GM12878 (cell line): ENCODE measurements around the gene CD48. TPM values are rescaled to one million over a fixed set of nuclear protein-coding genes. Genes with fewer than 3 reads are reported as not detected.

ENCODE experiments used
- ASH2L ChIP-seq: fragments of 300-600, 200-600 bp; sonication (generic); IDR thresholded peaks from 2 replicates; pipeline ENCODE4 v1.6.1; 2017; ENCODE audit warnings: low read depth, mild to moderate bottlenecking, borderline replicate concordance
- BHLHE40 ChIP-seq, 2 experiments: fragments of 450-650 bp in 1 of 2; IDR thresholded peaks; 2 replicates each; pipeline ENCODE4 v1.6.1; 2011 to 2017; ENCODE audit warnings: low read depth in 2 of 2, borderline replicate concordance in 1 of 2, improper control_type of control experiment in 1 of 2, low read length in 1 of 2, mild to moderate bottlenecking in 1 of 2
- BMI1 ChIP-seq: fragments of 450-650 bp; IDR thresholded peaks from 2 replicates; pipeline ENCODE4 v1.6.1; 2016; ENCODE audit warnings: mild to moderate bottlenecking, moderate library complexity, borderline replicate concordance
- DPF2 ChIP-seq: fragments of 450-650 bp; IDR thresholded peaks from 2 replicates; pipeline ENCODE4 v1.6.1; 2017; ENCODE audit warnings: mild to moderate bottlenecking
- HDAC6 ChIP-seq: fragments of 200-600 bp; sonication (generic); IDR thresholded peaks from one replicate; pipeline ENCODE4 v1.8.0; 2017; ENCODE audit warnings: antibody characterized with exemption; ENCODE audit not compliant: unreplicated experiment
- IRF4 ChIP-seq: IDR thresholded peaks from 2 replicates; pipeline ENCODE4 v1.6.1; 2011; ENCODE audit warnings: low read depth, low read length
- NFIC ChIP-seq: IDR thresholded peaks from 2 replicates; pipeline ENCODE4 v1.6.1; 2012; ENCODE audit warnings: low read depth, mild to moderate bottlenecking, inconsistent platforms, low read length, moderate library complexity
- NFXL1 ChIP-seq: fragments of 450-650 bp; IDR thresholded peaks from 2 replicates; pipeline ENCODE4 v1.6.1; 2017; ENCODE audit warnings: antibody characterized with exemption, mild to moderate bottlenecking, borderline replicate concordance
- NFYA ChIP-seq: IDR thresholded peaks from 2 replicates; pipeline ENCODE4 v1.6.1; 2011; ENCODE audit warnings: low read depth, mild to moderate bottlenecking, low read length, improper control_type of control experiment, borderline replicate concordance
- NR2C2 ChIP-seq: IDR thresholded peaks from 2 replicates; pipeline ENCODE4 v1.6.1; 2011; ENCODE audit warnings: borderline replicate concordance, low read depth; ENCODE audit not compliant: control insufficient read depth, insufficient read length
- RAD21 ChIP-seq: IDR thresholded peaks from 2 replicates; pipeline ENCODE4 v1.6.1; 2011; ENCODE audit warnings: mild to moderate bottlenecking, low read depth, low read length, moderate library complexity; ENCODE audit not compliant: insufficient read depth
- SMAD1 ChIP-seq: fragments of 450-650 bp; IDR thresholded peaks from 2 replicates; pipeline ENCODE4 v1.6.1; 2018; ENCODE audit warnings: mild to moderate bottlenecking, low read depth; ENCODE audit not compliant: partially characterized antibody
- SPI1 ChIP-seq: IDR thresholded peaks from 2 replicates; pipeline ENCODE4 v1.6.1; 2011; ENCODE audit warnings: low read depth, mild to moderate bottlenecking, low read length, moderate library complexity, borderline replicate concordance; ENCODE audit not compliant: insufficient read depth
- polyA plus RNA-seq, 11 experiments: library from polyadenylated mRNA; depleted of rRNA in 4 of 11; unstranded in 6 of 11; stranded (reverse) in 5 of 11; fragments of >200 nt; fragmentation: Nextera tagmentation in 4 of 11; fragmentation: Illumina TruSeq in 1 of 11; extraction: Ambion mirVana in 4 of 11; extraction: Trizol in 1 of 11; gene quantifications; 1 replicate in 1 of 11; 2 replicates in 10 of 11; pipeline versions ENCODE4 v1.2.1 to v1.2.3, GENCODE V29; 2011 to 2016; ENCODE audit warnings: inconsistent platforms in 2 of 11, missing spikeins in 2 of 11, low read depth in 1 of 11
- total RNA-seq, 4 experiments: library from RNA; depleted of rRNA in 3 of 4; stranded (reverse); fragments of >200 nt in 3 of 4; fragmentation: Illumina TruSeq in 1 of 4; extraction: Trizol in 1 of 4; gene quantifications; 2 replicates each; pipeline versions ENCODE4 v1.2.1 to v1.2.3, GENCODE V29; 2013 to 2021
- TF ChIP-seq, protein P1 (sequence below): IDR thresholded peaks from 2 replicates; pipeline ENCODE4 v1.6.1; 2011; ENCODE audit warnings: low read depth, low read length, improper control_type of control experiment, borderline replicate concordance
- TF ChIP-seq, protein P2 (sequence below): fragments of 450-650 bp; IDR thresholded peaks from 2 replicates; pipeline ENCODE4 v1.6.1; 2016; ENCODE audit warnings: mild to moderate bottlenecking
- TF ChIP-seq, protein P3 (sequence below): IDR thresholded peaks from 2 replicates; pipeline ENCODE4 v1.6.1; 2012; ENCODE audit warnings: improper control_type of control experiment, low read depth, low read length; ENCODE audit not compliant: insufficient replicate concordance
- TF ChIP-seq, protein P4 (sequence below): fragments of 450-650 bp; IDR thresholded peaks from 2 replicates; pipeline ENCODE4 v1.6.1; 2017; ENCODE audit warnings: mild to moderate bottlenecking
- TF ChIP-seq, protein P5 (sequence below): IDR thresholded peaks from 2 replicates; pipeline ENCODE4 v1.6.1; 2012; ENCODE audit warnings: low read depth, low read length, improper control_type of control experiment

CD48 gene
- total and polyA plus RNA-seq, 10 of the 15 experiments (the other 5 are each of a cell fraction or from before 2014, with no cell fraction given) = 302 to 1,315 (median 430) TPM

DNA sequence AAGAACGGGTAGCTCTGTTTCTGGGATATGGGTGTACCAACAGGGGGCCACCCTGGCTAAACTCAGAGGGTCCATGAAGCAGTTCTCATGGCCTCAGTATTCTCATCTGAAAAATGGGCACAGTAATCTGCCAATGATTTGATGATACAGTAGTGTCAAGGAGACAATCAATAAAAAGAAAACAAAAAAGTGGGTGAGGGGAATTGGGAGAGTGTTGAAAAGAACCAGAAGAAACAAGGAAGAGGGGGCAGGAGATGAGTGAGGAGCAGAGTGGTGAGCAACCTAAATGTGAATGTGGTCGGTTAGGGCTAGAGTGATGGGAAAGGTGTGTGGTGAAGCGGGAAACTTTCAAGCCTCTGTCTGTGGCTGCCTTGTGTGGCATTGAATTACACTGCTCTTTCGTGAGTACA lies 29.5 kb upstream of the CD48 start (continued):
- 0 out of 2 replicates have a peak, but pooled peaks have one; percentile 19 for TF ChIP-seq BMI1
- TF ChIP-seq, protein P1, sequence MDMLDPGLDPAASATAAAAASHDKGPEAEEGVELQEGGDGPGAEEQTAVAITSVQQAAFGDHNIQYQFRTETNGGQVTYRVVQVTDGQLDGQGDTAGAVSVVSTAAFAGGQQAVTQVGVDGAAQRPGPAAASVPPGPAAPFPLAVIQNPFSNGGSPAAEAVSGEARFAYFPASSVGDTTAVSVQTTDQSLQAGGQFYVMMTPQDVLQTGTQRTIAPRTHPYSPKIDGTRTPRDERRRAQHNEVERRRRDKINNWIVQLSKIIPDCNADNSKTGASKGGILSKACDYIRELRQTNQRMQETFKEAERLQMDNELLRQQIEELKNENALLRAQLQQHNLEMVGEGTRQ = no peak
- TF ChIP-seq NFYA = no peak
- TF ChIP-seq, protein P2, sequence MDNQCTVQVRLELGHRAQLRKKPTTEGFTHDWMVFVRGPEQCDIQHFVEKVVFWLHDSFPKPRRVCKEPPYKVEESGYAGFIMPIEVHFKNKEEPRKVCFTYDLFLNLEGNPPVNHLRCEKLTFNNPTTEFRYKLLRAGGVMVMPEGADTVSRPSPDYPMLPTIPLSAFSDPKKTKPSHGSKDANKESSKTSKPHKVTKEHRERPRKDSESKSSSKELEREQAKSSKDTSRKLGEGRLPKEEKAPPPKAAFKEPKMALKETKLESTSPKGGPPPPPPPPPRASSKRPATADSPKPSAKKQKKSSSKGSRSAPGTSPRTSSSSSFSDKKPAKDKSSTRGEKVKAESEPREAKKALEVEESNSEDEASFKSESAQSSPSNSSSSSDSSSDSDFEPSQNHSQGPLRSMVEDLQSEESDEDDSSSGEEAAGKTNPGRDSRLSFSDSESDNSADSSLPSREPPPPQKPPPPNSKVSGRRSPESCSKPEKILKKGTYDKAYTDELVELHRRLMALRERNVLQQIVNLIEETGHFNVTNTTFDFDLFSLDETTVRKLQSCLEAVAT = peak; percentile 90
- TF ChIP-seq RAD21 = no peak
- no peak for TF ChIP-seq DPF2
- TF ChIP-seq, protein P3, sequence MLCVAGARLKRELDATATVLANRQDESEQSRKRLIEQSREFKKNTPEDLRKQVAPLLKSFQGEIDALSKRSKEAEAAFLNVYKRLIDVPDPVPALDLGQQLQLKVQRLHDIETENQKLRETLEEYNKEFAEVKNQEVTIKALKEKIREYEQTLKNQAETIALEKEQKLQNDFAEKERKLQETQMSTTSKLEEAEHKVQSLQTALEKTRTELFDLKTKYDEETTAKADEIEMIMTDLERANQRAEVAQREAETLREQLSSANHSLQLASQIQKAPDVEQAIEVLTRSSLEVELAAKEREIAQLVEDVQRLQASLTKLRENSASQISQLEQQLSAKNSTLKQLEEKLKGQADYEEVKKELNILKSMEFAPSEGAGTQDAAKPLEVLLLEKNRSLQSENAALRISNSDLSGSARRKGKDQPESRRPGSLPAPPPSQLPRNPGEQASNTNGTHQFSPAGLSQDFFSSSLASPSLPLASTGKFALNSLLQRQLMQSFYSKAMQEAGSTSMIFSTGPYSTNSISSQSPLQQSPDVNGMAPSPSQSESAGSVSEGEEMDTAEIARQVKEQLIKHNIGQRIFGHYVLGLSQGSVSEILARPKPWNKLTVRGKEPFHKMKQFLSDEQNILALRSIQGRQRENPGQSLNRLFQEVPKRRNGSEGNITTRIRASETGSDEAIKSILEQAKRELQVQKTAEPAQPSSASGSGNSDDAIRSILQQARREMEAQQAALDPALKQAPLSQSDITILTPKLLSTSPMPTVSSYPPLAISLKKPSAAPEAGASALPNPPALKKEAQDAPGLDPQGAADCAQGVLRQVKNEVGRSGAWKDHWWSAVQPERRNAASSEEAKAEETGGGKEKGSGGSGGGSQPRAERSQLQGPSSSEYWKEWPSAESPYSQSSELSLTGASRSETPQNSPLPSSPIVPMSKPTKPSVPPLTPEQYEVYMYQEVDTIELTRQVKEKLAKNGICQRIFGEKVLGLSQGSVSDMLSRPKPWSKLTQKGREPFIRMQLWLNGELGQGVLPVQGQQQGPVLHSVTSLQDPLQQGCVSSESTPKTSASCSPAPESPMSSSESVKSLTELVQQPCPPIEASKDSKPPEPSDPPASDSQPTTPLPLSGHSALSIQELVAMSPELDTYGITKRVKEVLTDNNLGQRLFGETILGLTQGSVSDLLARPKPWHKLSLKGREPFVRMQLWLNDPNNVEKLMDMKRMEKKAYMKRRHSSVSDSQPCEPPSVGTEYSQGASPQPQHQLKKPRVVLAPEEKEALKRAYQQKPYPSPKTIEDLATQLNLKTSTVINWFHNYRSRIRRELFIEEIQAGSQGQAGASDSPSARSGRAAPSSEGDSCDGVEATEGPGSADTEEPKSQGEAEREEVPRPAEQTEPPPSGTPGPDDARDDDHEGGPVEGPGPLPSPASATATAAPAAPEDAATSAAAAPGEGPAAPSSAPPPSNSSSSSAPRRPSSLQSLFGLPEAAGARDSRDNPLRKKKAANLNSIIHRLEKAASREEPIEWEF = no peak
- TF ChIP-seq ASH2L = no peak
- TF ChIP-seq SMAD1 = peak; percentile 82
- no peak for TF ChIP-seq BHLHE40 (IDR thresholded peaks at IDR 0.05; ENCODE audit: borderline replicate concordance in 1 of 2, low read depth in 2 of 2, low read length in 1 of 2)
- TF ChIP-seq, protein P4, sequence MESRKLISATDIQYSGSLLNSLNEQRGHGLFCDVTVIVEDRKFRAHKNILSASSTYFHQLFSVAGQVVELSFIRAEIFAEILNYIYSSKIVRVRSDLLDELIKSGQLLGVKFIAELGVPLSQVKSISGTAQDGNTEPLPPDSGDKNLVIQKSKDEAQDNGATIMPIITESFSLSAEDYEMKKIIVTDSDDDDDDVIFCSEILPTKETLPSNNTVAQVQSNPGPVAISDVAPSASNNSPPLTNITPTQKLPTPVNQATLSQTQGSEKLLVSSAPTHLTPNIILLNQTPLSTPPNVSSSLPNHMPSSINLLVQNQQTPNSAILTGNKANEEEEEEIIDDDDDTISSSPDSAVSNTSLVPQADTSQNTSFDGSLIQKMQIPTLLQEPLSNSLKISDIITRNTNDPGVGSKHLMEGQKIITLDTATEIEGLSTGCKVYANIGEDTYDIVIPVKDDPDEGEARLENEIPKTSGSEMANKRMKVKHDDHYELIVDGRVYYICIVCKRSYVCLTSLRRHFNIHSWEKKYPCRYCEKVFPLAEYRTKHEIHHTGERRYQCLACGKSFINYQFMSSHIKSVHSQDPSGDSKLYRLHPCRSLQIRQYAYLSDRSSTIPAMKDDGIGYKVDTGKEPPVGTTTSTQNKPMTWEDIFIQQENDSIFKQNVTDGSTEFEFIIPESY = no peak
- no peak for TF ChIP-seq HDAC6
- 0 out of 2 replicates have a peak, but pooled peaks have one; percentile 30 for TF ChIP-seq IRF4
- TF ChIP-seq NFIC = no peak
- TF ChIP-seq SPI1 = no peak
- no peak for TF ChIP-seq NR2C2
- TF ChIP-seq, protein P5, sequence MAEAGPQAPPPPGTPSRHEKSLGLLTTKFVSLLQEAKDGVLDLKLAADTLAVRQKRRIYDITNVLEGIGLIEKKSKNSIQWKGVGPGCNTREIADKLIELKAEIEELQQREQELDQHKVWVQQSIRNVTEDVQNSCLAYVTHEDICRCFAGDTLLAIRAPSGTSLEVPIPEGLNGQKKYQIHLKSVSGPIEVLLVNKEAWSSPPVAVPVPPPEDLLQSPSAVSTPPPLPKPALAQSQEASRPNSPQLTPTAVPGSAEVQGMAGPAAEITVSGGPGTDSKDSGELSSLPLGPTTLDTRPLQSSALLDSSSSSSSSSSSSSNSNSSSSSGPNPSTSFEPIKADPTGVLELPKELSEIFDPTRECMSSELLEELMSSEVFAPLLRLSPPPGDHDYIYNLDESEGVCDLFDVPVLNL = no peak
- TF ChIP-seq NFXL1 = no peak
